Esophagus muscularis mucosa (tissue), 4 donors: ENCODE data around the gene FAM180B.
A peak's percentile ranks its signal among the peaks of the same experiment; 100 is the strongest.

ENCODE experiments used
- CTCF ChIP-seq, 3 experiments: fragments of 200-600 bp in 2 of 3; fragments of 450-650 bp in 1 of 3; sonication (generic) in 2 of 3; IDR thresholded peaks; one replicate each; pipeline ENCODE4 v1.5.1; 2017 to 2019; ENCODE audit warnings: antibody characterized with exemption in 3 of 3, mild to moderate bottlenecking in 2 of 3, moderate library complexity in 1 of 3
- EP300 ChIP-seq: sonication (generic); formaldehyde crosslinking; IDR thresholded peaks from one replicate; pipeline ENCODE4 v1.6.1; 2017; ENCODE audit warnings: antibody characterized with exemption
- POLR2A ChIP-seq: fragments of 450-650 bp; IDR thresholded peaks from one replicate; pipeline ENCODE4 v1.6.1; 2017; ENCODE audit warnings: antibody characterized with exemption, moderate library complexity, mild to moderate bottlenecking, low read depth
- POLR2AphosphoS5 ChIP-seq, 2 donors: sonication (generic); formaldehyde crosslinking; IDR thresholded peaks; one replicate each; pipeline ENCODE4 v1.6.1; 2017; ENCODE audit warnings: antibody characterized with exemption in 2 of 2

GRCh38 chr11:47565340-47566148 is 20.9 kb upstream of the FAM180B start, which contains the start of gene PTPMT1:
- TF ChIP-seq POLR2A (no peak), CTCF (IDR thresholded peaks at IDR 0.05) (no peak), EP300 (no peak), POLR2AphosphoS5 (IDR thresholded peaks at IDR 0.05) (peak; percentile 35 to 57)
